ENCODE measurements around the gene P2RY13.

DNA sequence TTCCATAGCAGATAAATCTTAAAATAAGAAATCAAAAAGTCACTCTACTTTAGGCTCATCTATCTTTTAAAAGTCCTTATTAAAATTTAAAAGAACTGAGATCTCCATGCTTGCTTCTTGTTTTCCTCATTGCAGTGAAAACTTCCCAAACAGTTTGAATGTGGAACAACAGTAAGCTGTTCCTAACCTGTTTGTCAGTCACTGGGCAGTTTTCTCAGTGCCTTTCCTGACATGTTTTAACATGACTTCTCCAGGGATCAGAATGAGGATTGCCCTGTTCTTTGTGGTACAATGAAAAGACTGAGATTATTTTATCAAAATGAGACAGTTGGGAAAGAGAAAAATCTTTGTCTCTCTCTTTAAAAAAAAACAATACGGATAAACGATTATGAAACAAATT, 13.5 kb downstream of the P2RY13 start:
- TF ChIP-seq EZH2phosphoT487 (IDR thresholded peaks at IDR 0.05; ENCODE audit: low read depth, severe bottlenecking, unreplicated experiment): no peak
- TF ChIP-seq, protein P1, sequence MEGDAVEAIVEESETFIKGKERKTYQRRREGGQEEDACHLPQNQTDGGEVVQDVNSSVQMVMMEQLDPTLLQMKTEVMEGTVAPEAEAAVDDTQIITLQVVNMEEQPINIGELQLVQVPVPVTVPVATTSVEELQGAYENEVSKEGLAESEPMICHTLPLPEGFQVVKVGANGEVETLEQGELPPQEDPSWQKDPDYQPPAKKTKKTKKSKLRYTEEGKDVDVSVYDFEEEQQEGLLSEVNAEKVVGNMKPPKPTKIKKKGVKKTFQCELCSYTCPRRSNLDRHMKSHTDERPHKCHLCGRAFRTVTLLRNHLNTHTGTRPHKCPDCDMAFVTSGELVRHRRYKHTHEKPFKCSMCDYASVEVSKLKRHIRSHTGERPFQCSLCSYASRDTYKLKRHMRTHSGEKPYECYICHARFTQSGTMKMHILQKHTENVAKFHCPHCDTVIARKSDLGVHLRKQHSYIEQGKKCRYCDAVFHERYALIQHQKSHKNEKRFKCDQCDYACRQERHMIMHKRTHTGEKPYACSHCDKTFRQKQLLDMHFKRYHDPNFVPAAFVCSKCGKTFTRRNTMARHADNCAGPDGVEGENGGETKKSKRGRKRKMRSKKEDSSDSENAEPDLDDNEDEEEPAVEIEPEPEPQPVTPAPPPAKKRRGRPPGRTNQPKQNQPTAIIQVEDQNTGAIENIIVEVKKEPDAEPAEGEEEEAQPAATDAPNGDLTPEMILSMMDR (IDR thresholded peaks at IDR 0.05; ENCODE audit: poor library complexity): no peak
- TF ChIP-seq EZH2 (IDR thresholded peaks at IDR 0.05; ENCODE audit: borderline replicate concordance): no peak
